Adrenal gland (tissue), 5 donors: ENCODE measurements around the gene CXCL12.

Experiments
- POLR2A ChIP-seq, 2 donors: fragments of 450-650 bp; IDR thresholded peaks; one replicate each; pipeline ENCODE4 v1.6.1; 2017; ENCODE audit warnings: antibody characterized with exemption in 2 of 2, mild to moderate bottlenecking in 2 of 2, moderate library complexity in 1 of 2
- TF ChIP-seq, protein P1 (sequence below), 6 experiments: fragments of 450-650 bp in 4 of 6; fragments of 200-600 bp in 2 of 6; sonication (generic) in 1 of 6; IDR thresholded peaks; 1 replicate in 5 of 6; 2 replicates in 1 of 6; pipeline versions ENCODE4 v1.5.1 to v1.8.0; 2016 to 2021; ENCODE audit warnings: antibody characterized with exemption in 6 of 6, mild to moderate bottlenecking in 2 of 6, moderate library complexity in 1 of 6
- donor health status: DM: no; HTN: no; CAD: no.

DNA sequence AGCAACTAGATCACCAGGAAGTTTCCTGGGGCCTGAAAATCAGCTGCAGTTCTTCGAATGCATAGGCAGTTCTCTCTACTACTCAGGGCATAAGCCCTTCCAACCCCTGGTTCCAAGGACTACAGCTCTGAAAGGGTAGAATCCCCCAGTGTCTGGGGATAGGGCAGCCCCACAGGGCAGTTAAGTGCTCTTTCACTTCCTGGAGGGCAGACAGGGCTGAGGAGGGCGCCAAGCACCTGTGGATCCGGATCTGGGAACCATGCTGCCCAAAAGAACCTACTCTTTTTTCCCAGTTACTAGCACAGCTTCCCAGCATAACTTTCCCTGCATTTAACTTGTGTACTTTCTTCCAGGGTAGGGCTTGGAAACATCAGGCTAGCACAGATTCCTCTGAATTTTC is 41.1 kb downstream of the CXCL12 start:
- TF ChIP-seq, protein P1, sequence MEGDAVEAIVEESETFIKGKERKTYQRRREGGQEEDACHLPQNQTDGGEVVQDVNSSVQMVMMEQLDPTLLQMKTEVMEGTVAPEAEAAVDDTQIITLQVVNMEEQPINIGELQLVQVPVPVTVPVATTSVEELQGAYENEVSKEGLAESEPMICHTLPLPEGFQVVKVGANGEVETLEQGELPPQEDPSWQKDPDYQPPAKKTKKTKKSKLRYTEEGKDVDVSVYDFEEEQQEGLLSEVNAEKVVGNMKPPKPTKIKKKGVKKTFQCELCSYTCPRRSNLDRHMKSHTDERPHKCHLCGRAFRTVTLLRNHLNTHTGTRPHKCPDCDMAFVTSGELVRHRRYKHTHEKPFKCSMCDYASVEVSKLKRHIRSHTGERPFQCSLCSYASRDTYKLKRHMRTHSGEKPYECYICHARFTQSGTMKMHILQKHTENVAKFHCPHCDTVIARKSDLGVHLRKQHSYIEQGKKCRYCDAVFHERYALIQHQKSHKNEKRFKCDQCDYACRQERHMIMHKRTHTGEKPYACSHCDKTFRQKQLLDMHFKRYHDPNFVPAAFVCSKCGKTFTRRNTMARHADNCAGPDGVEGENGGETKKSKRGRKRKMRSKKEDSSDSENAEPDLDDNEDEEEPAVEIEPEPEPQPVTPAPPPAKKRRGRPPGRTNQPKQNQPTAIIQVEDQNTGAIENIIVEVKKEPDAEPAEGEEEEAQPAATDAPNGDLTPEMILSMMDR (IDR thresholded peaks at IDR 0.05) = no peak
- no peak for TF ChIP-seq POLR2A (IDR thresholded peaks at IDR 0.05)
